GM23248 (cell line): ENCODE data around the gene ZNF789.

ENCODE experiments used
- EZH2 ChIP-seq: fragments of 200-600 bp; sonication (generic); IDR thresholded peaks from 2 replicates; pipeline ENCODE4 v1.6.1; 2018; ENCODE audit warnings: antibody characterized with exemption, mild to moderate bottlenecking; ENCODE audit not compliant: insufficient read depth, poor library complexity, severe bottlenecking
- EZH2phosphoT487 ChIP-seq: fragments of 200-600 bp; sonication (generic); IDR thresholded peaks from 2 replicates; pipeline ENCODE4 v1.6.1; 2018; ENCODE audit warnings: antibody characterized with exemption, moderate library complexity, mild to moderate bottlenecking, low read depth; ENCODE audit not compliant: insufficient read depth

DNA sequence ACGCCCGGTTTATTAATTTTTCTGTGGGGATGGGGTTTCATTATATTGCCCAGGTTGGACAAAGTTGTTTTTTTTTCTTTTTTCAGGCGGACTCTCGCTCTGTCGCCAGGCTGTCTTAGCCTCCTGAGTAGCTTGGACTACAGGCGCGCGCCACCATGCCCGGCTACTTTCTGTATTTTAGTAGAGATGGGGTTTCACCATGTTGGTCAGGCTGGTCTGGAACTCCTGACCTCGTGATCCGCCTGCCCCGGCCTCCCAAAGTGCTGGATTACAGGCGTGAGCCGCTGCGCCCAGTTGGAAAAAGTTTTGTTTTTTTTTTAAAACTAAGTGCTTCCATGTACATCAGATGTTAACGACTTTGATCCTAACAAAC, 27.9 kb downstream of the ZNF789 start:
- TF ChIP-seq EZH2phosphoT487: no peak
- TF ChIP-seq EZH2: no peak
